GM18858 (cell line): ENCODE data around the gene RMP24.
"Not testable (repeated sequence)": the region's sequence is repeated elsewhere in the genome, so short reads cannot be mapped to it uniquely, and the experiment has no call there.

Source experiments
- ATAC-seq: cut with Tn5 transposase; IDR thresholded peaks from one replicate; pipeline ENCODE4 v1.9.1; 2021; ENCODE audit not compliant: unreplicated experiment

The RMP24 gene

GRCh38 chr18:35967866-35968265 is 4.6 kb upstream of the RMP24 start:
- not testable (repeated sequence) for ATAC-seq

DNA sequence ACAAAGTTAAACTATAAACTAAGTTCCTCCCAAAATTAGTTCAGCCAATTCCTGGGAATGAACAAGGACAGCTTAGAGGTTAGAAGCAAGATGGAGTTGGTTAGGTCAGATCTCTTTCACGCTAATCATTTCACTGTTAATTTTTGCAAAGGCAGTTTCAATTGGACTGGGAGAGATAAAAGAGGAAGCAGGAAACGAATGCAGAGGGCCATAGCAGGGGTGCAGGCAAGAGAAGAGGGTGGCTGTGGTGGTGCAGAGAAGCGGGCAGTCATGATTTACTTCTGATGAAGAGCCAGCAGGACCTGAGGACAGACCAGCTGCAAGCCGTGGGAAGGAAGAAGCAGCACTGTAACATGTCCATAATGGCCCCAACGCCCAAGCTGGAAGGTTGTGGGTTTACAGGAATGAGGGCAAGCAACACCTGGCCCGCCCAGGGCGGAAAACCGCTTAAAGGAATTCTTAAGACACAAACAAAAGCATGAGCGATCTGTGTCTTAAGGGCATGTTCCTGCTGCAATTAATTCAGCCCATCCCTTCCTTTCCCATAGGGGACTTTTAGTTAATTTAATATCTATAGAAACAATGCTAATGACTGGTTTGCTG is 4.1 kb upstream of the RMP24 start:
- ATAC-seq: no peak

GRCh38 chr18:35969676-35970075 is 2.8 kb upstream of the RMP24 start:
- ATAC-seq: no peak

- ATAC-seq: peak; percentile 2
Measured at GRCh38 chr18:35971661-35972196, 750 bp upstream of the RMP24 start.

GRCh38 chr18:35973650-35974049 is 1.2 kb downstream of the RMP24 start:
- ATAC-seq: no peak

DNA sequence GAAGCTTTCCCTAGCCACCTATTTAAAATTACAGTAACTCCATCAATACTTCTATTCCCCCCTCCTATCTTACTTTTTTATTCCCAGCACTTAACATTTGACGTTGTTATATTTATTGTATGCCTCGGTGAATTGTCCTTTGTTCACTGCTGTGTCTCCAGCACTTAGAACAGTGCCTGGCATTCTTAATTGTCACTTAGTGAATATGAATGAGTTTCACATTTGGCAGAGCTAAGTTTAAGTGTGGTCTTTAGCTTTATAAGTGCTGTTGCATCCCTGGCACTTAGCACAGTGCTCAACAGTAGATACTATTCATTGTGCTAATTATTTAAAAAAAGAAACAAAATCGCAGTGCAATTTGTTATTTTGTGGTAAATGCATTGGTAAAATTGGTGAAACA is 1.7 kb downstream of the RMP24 start:
- no peak for ATAC-seq

GRCh38 chr18:35979112-35979511 is 6.6 kb downstream of the RMP24 start:
- no peak for ATAC-seq

GRCh38 chr18:35982409-35983114 is 10.1 kb downstream of the RMP24 start:
- no peak for ATAC-seq

DNA sequence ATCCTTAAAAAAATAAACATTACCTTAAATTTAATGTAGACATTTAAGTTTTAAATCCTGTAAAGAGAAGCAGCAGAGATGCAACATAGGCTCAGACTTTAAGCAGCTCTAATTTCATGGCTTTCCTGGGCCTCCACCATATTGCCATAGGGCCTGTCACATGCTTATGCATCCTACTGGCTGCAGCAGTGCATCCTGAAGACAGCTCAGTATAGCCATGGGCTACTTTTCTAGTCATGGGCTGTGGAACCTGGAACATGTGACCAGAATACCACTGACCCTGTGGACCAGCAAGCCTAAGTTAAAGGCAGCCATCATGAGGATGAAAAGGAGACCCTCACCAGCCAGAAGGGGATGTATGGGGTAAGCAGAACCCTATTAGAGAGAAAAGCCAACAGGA is 10.7 kb downstream of the RMP24 start:
- ATAC-seq: no peak

DNA sequence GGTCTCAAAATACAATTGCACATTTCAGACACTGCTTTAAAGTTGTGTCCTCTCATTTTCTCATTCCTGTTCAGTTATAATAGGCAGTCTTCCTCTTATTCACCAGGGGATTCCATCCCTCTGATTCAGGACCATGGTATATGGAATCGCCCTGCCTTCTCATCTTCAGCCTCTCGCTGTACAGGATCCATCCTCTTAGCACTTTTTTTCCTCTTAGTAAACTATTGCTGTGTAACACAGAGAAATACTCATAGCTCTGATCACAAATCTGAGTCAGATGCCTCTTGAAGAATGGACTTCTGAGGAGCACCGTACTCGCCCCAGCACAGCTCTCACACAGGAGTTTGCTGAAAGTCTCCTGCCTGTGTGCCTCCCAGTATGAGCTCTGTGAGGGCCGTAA is 11.3 kb downstream of the RMP24 start:
- no peak for ATAC-seq

DNA sequence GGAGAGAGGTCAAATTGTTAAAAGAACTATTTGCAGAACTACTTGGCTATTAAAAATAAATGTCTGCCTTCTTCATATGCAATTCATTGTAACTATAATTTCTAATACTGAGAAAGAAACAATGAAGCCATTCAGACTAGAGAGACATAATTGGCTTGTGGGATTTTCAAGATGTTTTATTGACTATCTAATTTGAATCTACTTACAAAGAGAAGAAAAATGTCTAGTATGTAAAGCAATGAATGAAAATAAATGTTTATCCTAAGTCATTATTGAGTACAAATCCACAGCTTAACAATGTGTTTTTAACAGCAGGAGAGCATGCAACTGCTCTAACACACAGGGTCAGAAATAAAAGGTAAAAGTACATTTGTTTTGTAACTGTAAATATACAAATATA is 19.2 kb downstream of the RMP24 start:
- ATAC-seq: no peak

- no peak for ATAC-seq
Measured at GRCh38 chr18:35993013-35993412, 20.5 kb downstream of the RMP24 start.

DNA sequence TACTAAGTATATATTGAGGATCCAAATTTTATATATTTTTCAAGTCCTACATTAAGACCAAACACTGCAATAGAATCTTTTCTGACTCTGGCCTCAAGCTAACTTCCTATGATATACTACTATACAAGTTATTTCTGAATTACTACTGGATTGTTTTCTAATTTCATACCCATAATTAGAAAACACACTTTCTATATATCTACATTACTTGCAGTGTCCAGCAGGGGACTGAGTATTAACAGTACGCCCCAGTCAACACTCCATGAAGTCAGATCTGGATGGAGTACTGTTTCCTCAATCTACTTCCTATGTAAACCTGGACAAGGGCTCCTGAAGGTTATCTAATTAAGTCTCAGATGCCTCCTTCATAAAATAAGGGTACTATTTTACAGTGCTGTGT is 26.5 kb downstream of the RMP24 start:
- no peak for ATAC-seq

GRCh38 chr18:35999925-36000324 is 27.4 kb downstream of the RMP24 start:
- no peak for ATAC-seq

DNA sequence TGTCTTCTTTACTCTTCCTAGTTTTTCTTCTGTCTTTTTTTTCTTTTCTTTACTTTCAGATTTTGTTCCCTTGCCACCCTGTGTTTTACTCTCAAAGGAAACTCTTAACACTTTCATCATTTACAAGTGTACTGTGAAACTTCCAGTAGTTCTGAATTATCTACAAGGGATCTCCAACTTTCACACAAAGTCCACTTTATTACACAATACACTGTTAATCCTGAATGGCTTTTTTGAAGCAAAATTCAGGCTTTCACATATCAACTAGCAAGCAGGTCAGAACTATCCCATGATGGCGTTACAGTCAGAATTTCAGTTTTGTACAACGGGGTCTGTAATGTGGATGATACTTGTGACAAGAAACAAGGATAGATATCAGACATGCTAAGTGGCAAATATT is 34.5 kb downstream of the RMP24 start:
- ATAC-seq: no peak

DNA sequence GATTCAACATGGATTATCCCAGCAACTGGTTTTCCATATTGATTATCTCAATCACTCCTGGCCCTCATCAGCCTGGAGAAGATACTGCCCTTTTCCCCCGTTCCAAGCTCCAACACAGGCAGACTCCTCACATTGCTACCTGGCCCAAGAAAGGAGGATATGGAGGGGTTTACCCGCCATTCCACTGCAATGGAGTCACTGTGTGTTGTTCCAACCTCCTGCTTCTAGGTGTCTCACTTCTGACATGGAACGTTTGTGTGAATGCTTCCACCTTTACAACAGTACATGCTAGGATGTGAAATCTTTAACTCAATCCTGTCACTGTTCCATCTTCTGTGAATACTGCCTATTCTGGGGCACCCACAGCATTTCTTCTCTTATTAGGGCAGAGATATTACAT is 36.7 kb downstream of the RMP24 start:
- no peak for ATAC-seq

- no peak for ATAC-seq
Measured at GRCh38 chr18:36012891-36013290, 40.4 kb downstream of the RMP24 start.

DNA sequence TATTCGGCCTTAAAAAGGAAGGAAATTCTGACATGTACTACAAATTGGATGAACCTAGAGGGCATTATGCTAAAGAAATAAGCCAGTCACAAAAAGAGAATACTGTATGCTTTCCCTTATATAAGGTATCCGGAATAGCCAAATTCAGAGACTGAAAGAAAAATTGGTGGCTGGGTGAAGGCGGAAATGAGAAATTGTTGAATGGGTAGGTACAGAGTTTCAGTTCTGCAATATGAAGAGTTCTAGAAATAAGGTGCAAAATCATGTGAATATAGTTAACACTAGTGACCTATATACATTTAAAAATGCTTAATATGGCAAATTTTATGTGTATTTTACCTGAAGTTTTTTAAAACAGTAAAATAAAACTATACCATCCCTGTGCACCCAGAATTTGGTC is 43.1 kb downstream of the RMP24 start:
- peak; percentile 92 for ATAC-seq

GRCh38 chr18:36017232-36017631 is 44.8 kb downstream of the RMP24 start:
- ATAC-seq: no peak

- no peak for ATAC-seq
Measured at GRCh38 chr18:36020174-36020711, 47.8 kb downstream of the RMP24 start.

GRCh38 chr18:36023336-36023735 is 50.9 kb downstream of the RMP24 start:
- ATAC-seq: no peak

GRCh38 chr18:36024241-36024640 is 51.8 kb downstream of the RMP24 start:
- not testable (repeated sequence) for ATAC-seq
